ENCODE data around the gene MAJIN.
"Not testable (repeated sequence)": the region's sequence is repeated elsewhere in the genome, so short reads cannot be mapped to it uniquely, and the experiment has no call there.

Gene MAJIN

GRCh38 chr11:64990222-64990923 is 18.5 kb upstream of the MAJIN start:
- no peak for DNase-seq (ENCODE audit: low spot score)

- DNase-seq (ENCODE audit: low spot score), result no peak
These were observed 17.5 kb upstream of the MAJIN start for GRCh38 chr11:64989416-64989815.

GRCh38 chr11:64987998-64988854 is 16.3 kb upstream of the MAJIN start:
- no peak for DNase-seq (ENCODE audit: low spot score)

- DNase-seq (ENCODE audit: low spot score), result not testable (repeated sequence)
These were observed 11.4 kb upstream of the MAJIN start for GRCh38 chr11:64983339-64983738.

- DNase-seq (ENCODE audit: low spot score), result no peak
These were observed 4.7 kb upstream of the MAJIN start for GRCh38 chr11:64976651-64977050.

GRCh38 chr11:64974124-64974523 is 2.2 kb upstream of the MAJIN start:
- DNase-seq (ENCODE audit: low spot score), result no peak

GRCh38 chr11:64970731-64971151 is 1.2 kb downstream of the MAJIN start:
- DNase-seq (ENCODE audit: low spot score), result no peak

- DNase-seq (ENCODE audit: low spot score), result no peak
These were observed 2.7 kb downstream of the MAJIN start for GRCh38 chr11:64969209-64969608.

- no peak for DNase-seq (ENCODE audit: low spot score)
These were observed 4.5 kb downstream of the MAJIN start for GRCh38 chr11:64967375-64967774.

GRCh38 chr11:64963072-64963631 is 8.8 kb downstream of the MAJIN start:
- DNase-seq (ENCODE audit: low spot score), result no peak

- no peak for DNase-seq (ENCODE audit: low spot score)
These were observed 11.2 kb downstream of the MAJIN start for GRCh38 chr11:64960719-64961118.

GRCh38 chr11:64959498-64959897 is 12.4 kb downstream of the MAJIN start:
- DNase-seq (ENCODE audit: low spot score), result no peak

GRCh38 chr11:64954201-64954600 is 17.7 kb downstream of the MAJIN start:
- no peak for DNase-seq (ENCODE audit: low spot score)

- DNase-seq (ENCODE audit: low spot score), result no peak
These were observed 20.4 kb downstream of the MAJIN start for GRCh38 chr11:64951529-64951928.

- no peak for DNase-seq (ENCODE audit: low spot score)
These were observed 24.6 kb downstream of the MAJIN start for GRCh38 chr11:64947208-64947814.

- DNase-seq (ENCODE audit: low spot score), result no peak
These were observed 35.4 kb downstream of the MAJIN start for GRCh38 chr11:64936539-64936938.

- no peak for DNase-seq (ENCODE audit: low spot score)
These were observed 36.4 kb downstream of the MAJIN start, which contains the start of gene GPHA2 for GRCh38 chr11:64935359-64936081. Gene GPHA2 (minus strand): TSS chr11:64935893. CDS start chr11:64935460, 433 bp downstream.

- DNase-seq (ENCODE audit: low spot score), result no peak
These were observed 37.1 kb downstream of the MAJIN start for GRCh38 chr11:64934682-64935358.

- DNase-seq (ENCODE audit: low spot score), result no peak
These were observed 37.8 kb downstream of the MAJIN start for GRCh38 chr11:64933935-64934681.

- no peak for DNase-seq (ENCODE audit: low spot score)
These were observed 38.5 kb downstream of the MAJIN start for GRCh38 chr11:64933213-64933934.

All from hematopoietic multipotent progenitor cell treated with erythropoietin and hydrocortisone succinate and interleukin-3 and kit ligand, for 15 days (in vitro differentiated cells).